GM12878 (cell line): ENCODE results near the gene NUDT1. TPM values are rescaled to one million over a fixed set of nuclear protein-coding genes. Genes with fewer than 3 reads are reported as not detected.

Source experiments
- BHLHE40 ChIP-seq, 2 experiments: fragments of 450-650 bp in 1 of 2; IDR thresholded peaks; 2 replicates each; pipeline ENCODE4 v1.6.1; 2011 to 2017; ENCODE audit warnings: low read depth in 2 of 2, borderline replicate concordance in 1 of 2, improper control_type of control experiment in 1 of 2, low read length in 1 of 2, mild to moderate bottlenecking in 1 of 2
- BRCA1 ChIP-seq: IDR thresholded peaks from 2 replicates; pipeline ENCODE4 v1.6.1; 2011; ENCODE audit warnings: low read depth, low read length, improper control_type of control experiment
- CBFB ChIP-seq: IDR thresholded peaks from 2 replicates; pipeline ENCODE4 v1.6.1; 2016; ENCODE audit warnings: antibody characterized with exemption, low read depth
- CHD2 ChIP-seq: IDR thresholded peaks from 2 replicates; pipeline ENCODE4 v1.6.1; 2011; ENCODE audit warnings: low read depth, low read length, improper control_type of control experiment, borderline replicate concordance
- EP300 ChIP-seq, 2 experiments: fragments of 150-350 bp in 1 of 2; IDR thresholded peaks; 2 replicates each; pipeline ENCODE4 v1.6.1; 2011 to 2012; ENCODE audit warnings: low read depth in 2 of 2, low read length in 2 of 2, borderline replicate concordance in 1 of 2, improper control_type of control experiment in 1 of 2, inconsistent platforms in 1 of 2; ENCODE audit not compliant: control insufficient read depth in 1 of 2
- GATAD2B ChIP-seq: fragments of 450-650 bp; conservative IDR thresholded peaks from 2 replicates; pipeline ENCODE4 v1.6.1; 2017; ENCODE audit warnings: low read depth, mild to moderate bottlenecking, moderate library complexity
- HDGF ChIP-seq: fragments of 450-650 bp; IDR thresholded peaks from 2 replicates; pipeline ENCODE4 v1.6.1; 2016; ENCODE audit warnings: antibody characterized with exemption
- IKZF1 ChIP-seq: fragments of 450-650 bp; conservative IDR thresholded peaks from 2 replicates; pipeline ENCODE4 v1.6.1; 2017; ENCODE audit warnings: antibody characterized with exemption, mild to moderate bottlenecking
- MEF2B ChIP-seq: fragments of 450-650 bp; IDR thresholded peaks from 2 replicates; pipeline ENCODE4 v1.6.1; 2018; ENCODE audit warnings: mild to moderate bottlenecking, moderate library complexity; ENCODE audit not compliant: partially characterized antibody, poor library complexity, severe bottlenecking
- MLLT1 ChIP-seq: fragments of 450-650 bp; IDR thresholded peaks from 2 replicates; pipeline ENCODE4 v1.6.1; 2016; ENCODE audit warnings: mild to moderate bottlenecking
- MTA2 ChIP-seq: fragments of 450-650 bp; IDR thresholded peaks from 2 replicates; pipeline ENCODE4 v1.6.1; 2016; ENCODE audit warnings: low read depth, mild to moderate bottlenecking, moderate library complexity
- NBN ChIP-seq: fragments of 450-650 bp; IDR thresholded peaks from 2 replicates; pipeline ENCODE4 v1.6.1; 2016
- PRDM15 ChIP-seq: fragments of 450-650 bp; formaldehyde crosslinking; IDR thresholded peaks from 2 replicates; pipeline ENCODE4 v1.4.0; 2020; ENCODE audit warnings: mild to moderate bottlenecking, moderate library complexity
- polyA plus RNA-seq, 11 experiments: library from polyadenylated mRNA; depleted of rRNA in 4 of 11; unstranded in 6 of 11; stranded (reverse) in 5 of 11; fragments of >200 nt; fragmentation: Nextera tagmentation in 4 of 11; fragmentation: Illumina TruSeq in 1 of 11; extraction: Ambion mirVana in 4 of 11; extraction: Trizol in 1 of 11; gene quantifications; 1 replicate in 1 of 11; 2 replicates in 10 of 11; pipeline versions ENCODE4 v1.2.1 to v1.2.3, GENCODE V29; 2011 to 2016; ENCODE audit warnings: inconsistent platforms in 2 of 11, missing spikeins in 2 of 11, low read depth in 1 of 11
- total RNA-seq, 4 experiments: library from RNA; depleted of rRNA in 3 of 4; stranded (reverse); fragments of >200 nt in 3 of 4; fragmentation: Illumina TruSeq in 1 of 4; extraction: Trizol in 1 of 4; gene quantifications; 2 replicates each; pipeline versions ENCODE4 v1.2.1 to v1.2.3, GENCODE V29; 2013 to 2021
- TF ChIP-seq, protein P1 (sequence below): fragments of 450-650 bp; IDR thresholded peaks from 2 replicates; pipeline ENCODE4 v1.6.1; 2016; ENCODE audit warnings: mild to moderate bottlenecking
- TF ChIP-seq, protein P2 (sequence below): IDR thresholded peaks from 2 replicates; pipeline ENCODE4 v1.6.1; 2011; ENCODE audit warnings: low read depth, mild to moderate bottlenecking, low read length, moderate library complexity, borderline replicate concordance; ENCODE audit errors: extremely low read depth
- TF ChIP-seq, protein P3 (sequence below): IDR thresholded peaks from 2 replicates; pipeline ENCODE4 v1.6.1; 2011; ENCODE audit warnings: low read depth, low read length, improper control_type of control experiment, borderline replicate concordance
- TF ChIP-seq, protein P4 (sequence below): fragments of 450-650 bp; IDR thresholded peaks from 2 replicates; pipeline ENCODE4 v1.6.1; 2017; ENCODE audit warnings: borderline replicate concordance

The NUDT1 gene
- total and polyA plus RNA-seq, 10 of the 15 experiments (the other 5 are each of a cell fraction or from before 2014, with no cell fraction given): 7.7 to 122 (median 59.2) TPM

DNA sequence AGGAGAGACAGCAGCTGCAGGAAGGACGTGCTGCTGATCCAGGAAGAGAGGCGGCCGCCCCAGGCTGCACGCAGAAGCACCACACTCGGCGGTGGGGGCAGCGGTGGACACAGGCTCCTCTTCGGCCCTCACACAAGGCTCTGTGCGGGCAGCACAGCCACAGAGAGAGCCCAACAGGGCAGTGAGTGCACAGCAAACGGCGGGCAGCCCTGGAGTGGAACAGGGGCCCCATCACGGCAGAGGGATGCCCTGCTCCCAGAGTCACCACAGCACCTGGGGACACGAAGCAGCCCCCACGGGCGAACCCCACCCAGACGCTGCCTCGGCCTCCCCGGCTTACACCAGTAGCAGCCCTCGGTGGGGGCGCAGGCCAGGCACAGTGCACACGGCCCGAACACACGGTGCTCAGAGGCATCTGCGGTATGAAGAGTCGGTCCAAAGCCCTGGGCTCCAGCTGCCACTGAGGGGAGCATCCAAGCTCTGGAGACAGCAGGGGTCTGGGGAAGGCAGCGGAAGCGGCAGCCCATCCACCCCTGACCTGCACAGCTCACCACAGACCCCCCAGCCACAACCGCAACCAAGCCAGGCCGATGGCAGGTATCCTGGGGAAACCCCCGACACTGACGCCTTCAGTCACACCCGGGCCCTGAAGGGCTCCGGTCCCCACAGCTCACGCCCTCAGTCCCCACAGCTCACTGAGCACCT is 16.8 kb downstream of the NUDT1 start (continued):
- TF ChIP-seq NBN: peak; percentile 63
- peak; percentile 55 to 77 for TF ChIP-seq BHLHE40 (IDR thresholded peaks at IDR 0.05; ENCODE audit: borderline replicate concordance in 1 of 2, low read depth in 2 of 2, low read length in 1 of 2)
- TF ChIP-seq, protein P1, sequence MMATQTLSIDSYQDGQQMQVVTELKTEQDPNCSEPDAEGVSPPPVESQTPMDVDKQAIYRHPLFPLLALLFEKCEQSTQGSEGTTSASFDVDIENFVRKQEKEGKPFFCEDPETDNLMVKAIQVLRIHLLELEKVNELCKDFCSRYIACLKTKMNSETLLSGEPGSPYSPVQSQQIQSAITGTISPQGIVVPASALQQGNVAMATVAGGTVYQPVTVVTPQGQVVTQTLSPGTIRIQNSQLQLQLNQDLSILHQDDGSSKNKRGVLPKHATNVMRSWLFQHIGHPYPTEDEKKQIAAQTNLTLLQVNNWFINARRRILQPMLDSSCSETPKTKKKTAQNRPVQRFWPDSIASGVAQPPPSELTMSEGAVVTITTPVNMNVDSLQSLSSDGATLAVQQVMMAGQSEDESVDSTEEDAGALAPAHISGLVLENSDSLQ: 0 out of 2 replicates have a peak, but pooled peaks have one; percentile 16
- peak; percentile 63 for TF ChIP-seq MTA2
- peak; percentile 84 for TF ChIP-seq GATAD2B
- TF ChIP-seq, protein P2, sequence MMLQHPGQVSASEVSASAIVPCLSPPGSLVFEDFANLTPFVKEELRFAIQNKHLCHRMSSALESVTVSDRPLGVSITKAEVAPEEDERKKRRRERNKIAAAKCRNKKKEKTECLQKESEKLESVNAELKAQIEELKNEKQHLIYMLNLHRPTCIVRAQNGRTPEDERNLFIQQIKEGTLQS: no peak
- TF ChIP-seq MLLT1: peak; percentile 94
- TF ChIP-seq IKZF1: peak; percentile 88
- peak; percentile 21 for TF ChIP-seq MEF2B
- peak; percentile 46 to 48; a peak in 1 of 4 replicates for TF ChIP-seq EP300 (IDR thresholded peaks at IDR 0.05; ENCODE audit: borderline replicate concordance in 1 of 2, control insufficient read depth in 1 of 2, low read depth in 2 of 2, low read length in 2 of 2)
- TF ChIP-seq BRCA1: no peak
- TF ChIP-seq HDGF: peak; percentile 80; the same call in 1 of the 2 replicates
- peak; percentile 47; the same call in 1 of the 2 replicates for TF ChIP-seq CHD2
- no peak for TF ChIP-seq PRDM15 (CRISPR knock-in tag)
- TF ChIP-seq, protein P3, sequence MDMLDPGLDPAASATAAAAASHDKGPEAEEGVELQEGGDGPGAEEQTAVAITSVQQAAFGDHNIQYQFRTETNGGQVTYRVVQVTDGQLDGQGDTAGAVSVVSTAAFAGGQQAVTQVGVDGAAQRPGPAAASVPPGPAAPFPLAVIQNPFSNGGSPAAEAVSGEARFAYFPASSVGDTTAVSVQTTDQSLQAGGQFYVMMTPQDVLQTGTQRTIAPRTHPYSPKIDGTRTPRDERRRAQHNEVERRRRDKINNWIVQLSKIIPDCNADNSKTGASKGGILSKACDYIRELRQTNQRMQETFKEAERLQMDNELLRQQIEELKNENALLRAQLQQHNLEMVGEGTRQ: no peak
- TF ChIP-seq, protein P4, sequence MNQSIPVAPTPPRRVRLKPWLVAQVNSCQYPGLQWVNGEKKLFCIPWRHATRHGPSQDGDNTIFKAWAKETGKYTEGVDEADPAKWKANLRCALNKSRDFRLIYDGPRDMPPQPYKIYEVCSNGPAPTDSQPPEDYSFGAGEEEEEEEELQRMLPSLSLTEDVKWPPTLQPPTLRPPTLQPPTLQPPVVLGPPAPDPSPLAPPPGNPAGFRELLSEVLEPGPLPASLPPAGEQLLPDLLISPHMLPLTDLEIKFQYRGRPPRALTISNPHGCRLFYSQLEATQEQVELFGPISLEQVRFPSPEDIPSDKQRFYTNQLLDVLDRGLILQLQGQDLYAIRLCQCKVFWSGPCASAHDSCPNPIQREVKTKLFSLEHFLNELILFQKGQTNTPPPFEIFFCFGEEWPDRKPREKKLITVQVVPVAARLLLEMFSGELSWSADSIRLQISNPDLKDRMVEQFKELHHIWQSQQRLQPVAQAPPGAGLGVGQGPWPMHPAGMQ: peak; percentile 64; the same call in 1 of the 2 replicates
- TF ChIP-seq CBFB: peak; percentile 60; the same call in 1 of the 2 replicates
